Activated T-helper 1 cell treated with anti-CD3 and anti-CD28 coated beads, Interleukin-2, amount 50 U/mL, for 16 hours (primary cell): ENCODE results near the gene SMIM5.

Source experiments
- DNase-seq, 2 donors: peaks; one replicate each; pipeline ENCODE4 v3.0.0-alpha.2; 2020; ENCODE audit warnings: low read depth in 1 of 2, low spot score in 1 of 2

The SMIM5 gene

GRCh38 chr17:75602644-75603043 is 30.6 kb upstream of the SMIM5 start:
- DNase-seq = no peak

DNA sequence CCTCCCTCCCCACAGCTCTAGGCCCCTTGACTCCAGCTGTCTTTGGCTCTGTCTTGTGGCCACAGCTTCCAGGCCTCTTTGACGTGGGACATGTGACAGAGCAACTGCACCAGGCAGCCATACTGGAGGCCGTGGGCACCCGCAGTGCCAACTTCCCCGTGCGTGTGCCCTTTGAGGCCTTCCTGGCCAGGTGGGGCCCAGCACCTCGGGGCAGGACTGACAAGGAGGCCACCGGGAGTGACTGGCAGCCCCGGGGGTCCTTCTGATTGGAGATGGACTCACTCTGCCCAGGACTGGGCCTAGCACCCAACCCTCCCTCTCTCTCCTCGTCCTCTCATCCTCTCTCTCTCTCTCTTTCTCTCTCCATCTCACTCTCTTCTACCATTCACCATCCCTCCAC is 30.1 kb upstream of the SMIM5 start:
- DNase-seq = no peak

DNA sequence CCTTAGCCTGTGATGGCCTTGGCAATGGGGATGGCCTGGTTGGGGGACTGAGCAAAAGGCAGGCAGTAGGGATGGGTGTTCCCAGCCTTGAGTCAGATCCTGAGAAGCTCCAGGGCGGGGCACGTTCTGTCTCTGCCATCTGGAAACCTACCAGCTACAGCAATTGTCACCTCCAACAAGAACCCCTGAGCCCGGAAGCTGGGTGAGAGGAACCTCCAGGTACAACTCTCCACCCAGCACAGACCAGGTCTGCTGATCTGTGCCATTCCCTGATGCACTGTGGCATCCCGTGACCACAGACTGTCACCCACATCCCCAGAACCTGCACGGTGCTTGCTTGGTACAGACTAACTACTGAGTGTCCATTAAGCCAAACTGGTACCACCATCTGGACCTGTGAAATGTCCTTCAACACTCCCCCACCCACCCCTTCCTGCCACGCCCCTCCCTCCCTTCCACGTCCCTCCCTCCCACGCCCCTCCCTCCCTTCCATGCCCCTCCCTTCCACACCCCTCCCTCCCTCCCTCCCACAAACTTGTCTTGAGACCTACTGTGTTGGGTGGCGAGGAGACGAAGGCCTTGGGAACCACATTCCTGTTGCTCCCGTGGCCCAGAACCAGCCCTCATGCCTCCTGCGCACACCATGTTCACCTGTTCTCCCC is 29.1 kb upstream of the SMIM5 start:
- no peak for DNase-seq

GRCh38 chr17:75605790-75606189 is 27.4 kb upstream of the SMIM5 start:
- no peak for DNase-seq

DNA sequence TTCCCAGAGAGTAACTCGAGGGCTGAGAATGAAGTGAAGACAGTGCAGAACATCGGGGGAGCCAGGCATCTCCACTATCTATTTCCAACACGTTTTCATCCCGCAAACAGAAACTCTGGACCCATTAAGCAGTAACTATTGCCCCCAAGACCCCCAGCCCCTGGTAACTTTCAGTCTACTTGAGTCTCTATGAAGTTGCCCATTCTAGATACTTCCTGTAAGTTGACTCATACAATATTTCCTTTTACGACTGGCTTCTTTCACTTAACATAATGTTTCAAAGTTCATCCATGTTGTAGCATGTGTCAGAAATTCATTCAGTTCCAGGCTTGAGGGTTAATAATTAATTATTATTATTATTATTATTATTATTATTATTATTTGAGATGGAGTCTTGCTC is 26.1 kb upstream of the SMIM5 start:
- DNase-seq = no peak

GRCh38 chr17:75610103-75610984 is 22.9 kb upstream of the SMIM5 start:
- no peak for DNase-seq

- no peak for DNase-seq
Observed at GRCh38 chr17:75611851-75612429, 21.3 kb upstream of the SMIM5 start.

- DNase-seq = no peak
Observed at GRCh38 chr17:75612906-75613626, 20.2 kb upstream of the SMIM5 start.

DNA sequence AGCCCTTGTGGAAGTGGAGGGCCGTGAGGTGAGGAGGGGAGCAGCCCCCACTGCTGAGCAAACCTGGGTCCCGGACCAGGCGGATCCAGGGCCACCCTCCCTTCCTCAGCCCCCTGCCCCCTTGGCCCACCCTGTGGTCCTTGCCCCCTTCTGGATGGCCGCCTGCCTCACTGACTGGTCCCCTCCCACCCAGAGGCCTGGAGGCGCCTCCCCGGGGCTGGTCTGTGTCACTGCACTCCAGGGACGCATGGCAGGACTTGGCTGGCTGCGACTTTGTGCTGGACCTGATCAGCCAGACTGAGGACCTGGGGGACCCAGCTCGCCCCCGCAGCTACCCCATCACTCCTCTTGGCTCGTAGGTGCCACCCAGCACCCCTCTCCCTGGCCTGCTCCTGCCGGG is 19.2 kb upstream of the SMIM5 start:
- no peak for DNase-seq

DNA sequence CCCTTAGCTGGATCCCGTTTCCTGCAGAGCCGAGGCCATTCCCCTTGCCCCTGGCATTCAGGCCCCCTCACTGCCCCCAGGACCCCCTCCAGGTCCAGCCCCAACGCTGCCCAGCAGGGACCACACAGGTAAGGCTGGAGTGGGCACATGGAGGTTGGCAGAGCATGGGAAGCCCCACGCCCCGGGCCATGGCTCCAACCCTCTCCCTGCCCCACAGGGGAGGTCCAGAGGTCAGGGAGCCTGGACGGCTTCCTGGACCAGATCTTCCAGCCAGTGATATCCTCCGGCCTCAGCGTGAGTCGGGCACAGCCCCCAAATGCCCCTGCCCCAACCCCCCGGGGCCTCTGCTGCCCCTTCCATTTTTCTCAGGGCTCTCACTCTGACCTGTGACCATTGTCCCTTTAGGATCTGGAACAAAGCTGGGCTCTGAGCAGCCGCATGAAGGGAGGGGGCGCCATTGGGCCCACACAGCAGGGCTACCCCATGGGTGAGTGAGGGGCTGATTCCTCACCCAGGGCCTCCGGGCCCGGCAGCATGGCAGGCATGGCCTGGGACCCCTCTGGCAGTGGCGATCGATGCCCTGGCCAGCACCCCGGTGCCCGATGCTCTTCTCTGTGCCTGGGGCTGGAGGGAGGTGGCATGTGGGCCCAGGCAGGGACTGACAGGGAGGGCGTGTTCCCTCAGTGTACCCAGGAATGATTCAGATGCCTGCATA is 18.5 kb upstream of the SMIM5 start:
- no peak for DNase-seq

DNA sequence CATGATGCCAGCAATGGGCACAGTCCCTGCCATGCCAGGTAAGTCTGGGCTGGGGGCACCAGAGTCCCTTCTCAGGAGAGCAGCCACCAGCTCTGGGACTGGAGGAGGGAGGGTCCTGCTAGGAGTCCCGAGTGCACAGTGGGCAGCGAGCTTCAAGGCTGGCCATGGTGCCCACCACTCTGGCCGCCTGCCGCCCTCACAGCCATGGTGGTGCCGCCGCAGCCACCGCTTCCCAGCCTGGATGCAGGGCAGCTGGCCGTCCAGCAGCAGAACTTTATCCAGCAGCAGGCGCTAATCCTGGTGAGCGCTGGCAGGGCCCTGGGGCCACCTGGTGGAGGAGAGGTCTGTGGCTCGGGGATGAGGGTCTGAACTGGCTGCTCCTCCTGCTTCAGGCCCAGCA is 17.9 kb upstream of the SMIM5 start:
- DNase-seq = no peak

DNA sequence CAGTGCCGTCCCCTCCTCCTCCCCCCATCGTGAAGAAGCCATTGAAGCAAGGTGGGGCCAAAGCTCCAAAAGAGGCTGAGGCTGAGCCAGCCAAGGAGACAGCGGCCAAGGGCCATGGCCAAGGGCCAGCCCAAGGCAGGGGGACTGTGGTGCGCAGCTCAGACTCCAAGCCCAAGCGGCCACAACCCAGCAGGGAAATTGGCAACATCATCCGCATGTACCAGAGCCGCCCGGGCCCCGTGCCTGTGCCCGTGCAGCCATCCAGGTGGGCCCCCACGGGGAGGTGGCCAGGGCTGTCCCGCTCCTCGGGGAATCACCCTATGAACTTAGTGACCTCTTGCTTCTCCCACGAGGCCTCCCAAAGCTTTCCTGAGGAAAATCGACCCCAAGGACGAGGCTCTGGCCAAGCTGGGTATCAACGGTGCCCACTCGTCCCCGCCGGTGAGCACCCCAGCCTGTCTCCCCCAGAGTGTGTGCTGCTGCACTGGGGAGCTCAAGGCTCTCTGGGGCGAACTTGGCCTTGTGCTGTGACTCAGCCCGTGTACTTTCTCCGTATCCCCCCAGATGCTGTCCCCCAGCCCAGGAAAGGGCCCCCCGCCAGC is 16.6 kb upstream of the SMIM5 start:
- DNase-seq = no peak

DNA sequence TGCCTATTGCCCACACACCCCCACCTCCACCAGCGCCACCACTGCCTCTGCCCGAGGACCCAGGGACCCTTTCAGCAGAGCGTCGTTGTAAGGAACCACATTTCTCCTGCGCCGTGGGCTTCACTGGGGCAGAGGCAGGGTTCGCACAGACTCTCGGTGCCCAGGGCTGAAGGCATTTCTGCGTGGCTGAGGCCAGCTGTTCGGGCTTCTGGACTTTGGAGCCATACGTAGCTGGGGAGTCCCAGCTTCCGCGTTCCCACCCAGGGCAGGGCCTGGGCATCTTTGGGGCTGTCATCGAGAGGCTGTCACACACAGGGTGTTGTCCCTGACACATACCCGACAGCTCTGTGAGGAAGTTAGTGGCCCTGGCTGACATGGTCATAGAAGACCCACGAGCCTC is 16.0 kb upstream of the SMIM5 start:
- no peak for DNase-seq

- DNase-seq = no peak
Observed at GRCh38 chr17:75617675-75618074, 15.6 kb upstream of the SMIM5 start.

- no peak for DNase-seq
Observed at GRCh38 chr17:75619506-75620431, 13.5 kb upstream of the SMIM5 start.

- DNase-seq = no peak
Observed at GRCh38 chr17:75621489-75621888, 11.7 kb upstream of the SMIM5 start.

DNA sequence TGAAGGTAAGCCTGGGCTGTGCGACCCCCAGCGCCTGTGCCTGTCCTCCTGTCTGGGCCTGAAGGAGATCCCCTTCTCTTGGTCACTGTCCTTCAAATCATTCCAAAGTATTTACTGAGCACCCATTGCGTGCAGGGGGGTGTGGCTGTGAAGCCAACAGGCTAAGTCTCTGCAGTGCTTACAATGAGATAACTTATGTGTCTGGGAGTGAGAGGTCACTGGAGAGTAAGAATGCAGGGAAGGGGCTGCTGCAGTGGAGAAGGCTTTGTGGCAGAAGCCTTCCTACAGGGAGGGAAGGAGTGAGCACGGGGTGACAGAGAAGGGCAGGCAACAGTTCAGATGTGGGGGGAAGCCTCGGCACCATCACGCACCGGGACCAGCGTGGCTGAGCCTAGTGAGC is 11.2 kb upstream of the SMIM5 start:
- DNase-seq = no peak

DNA sequence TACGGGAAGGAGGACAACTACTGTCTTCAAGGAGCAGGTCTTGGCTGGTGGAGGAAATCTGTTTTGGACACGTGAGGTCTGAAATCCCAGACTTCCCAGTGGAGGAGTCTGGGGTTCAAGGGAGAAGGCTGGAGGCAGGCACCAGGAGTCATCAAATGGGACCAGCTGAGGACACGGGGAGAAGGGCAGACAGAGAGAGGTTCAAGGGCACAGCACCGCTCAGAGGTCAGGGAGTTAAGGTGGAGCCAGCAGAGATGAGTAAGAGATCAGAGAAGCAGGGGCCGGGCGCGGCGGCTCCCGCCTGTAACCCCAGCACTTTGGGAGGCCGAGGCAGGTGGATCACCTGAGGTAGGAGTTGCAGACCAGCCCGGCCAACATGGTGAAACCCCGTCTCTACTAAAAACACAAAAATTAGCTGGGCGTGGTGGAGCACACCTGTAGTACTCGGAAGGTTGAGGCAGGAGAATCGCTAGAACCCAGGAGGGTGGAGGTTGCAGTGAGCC is 10.4 kb upstream of the SMIM5 start:
- no peak for DNase-seq

GRCh38 chr17:75623386-75623785 is 9.8 kb upstream of the SMIM5 start:
- no peak for DNase-seq
